ENCODE data around the gene ARHGAP4. TPM values are rescaled to one million over a fixed set of nuclear protein-coding genes. Genes with fewer than 3 reads are reported as not detected.

ARHGAP4 gene
- total RNA-seq, 2 donors from 2014 or later: 56.0 to 65.0 TPM

GRCh38 chrX:153969904-153970356 lies 43.9 kb upstream of the ARHGAP4 start:
- Histone ChIP-seq H3K27me3 (ENCODE audit: control insufficient read depth, insufficient read depth, low read length, poor library complexity, severe bottlenecking) (no peaks in the 10 kb centered on the region), H3K36me3 (ENCODE audit: control insufficient read depth, insufficient read depth, low read length) (peaks cover 13% of the 10 kb centered on the region), H3K4me1 (ENCODE audit: control insufficient read depth, insufficient read depth, low read length) (peaks cover 9% of the 10 kb centered on the region), H3K9ac (ENCODE audit: extremely low read depth, low read length, poor library complexity, severe bottlenecking) (peak overlapping the region; percentile 62), H3K9me3 (ENCODE audit: control insufficient read depth, low read length) (no peaks in the 10 kb centered on the region), H3K4me3 (ENCODE audit: low read length) (peak overlapping the region; percentile 89), H3K27ac (ENCODE audit: low read depth, low read length) (no peak overlapping the region)
- no peaks in the 10 kb centered on the region for H3K27me3 Mint-ChIP-seq (ENCODE audit: insufficient read depth)
- 4% methylated on average over 17 of the region's 26 CpGs; no CpG with 5 or more reads in 1 of the 2 experiments for WGBS, 2 experiments (ENCODE audit: insufficient coverage in 1 of 2, insufficient read length in 1 of 2)
- H3K9me3 Mint-ChIP-seq: no peaks in the 10 kb centered on the region
- H3K36me3 Mint-ChIP-seq (ENCODE audit: low read depth): peaks cover 16% of the 10 kb centered on the region
- DNase-seq: no peak
- peaks cover 47% of the 10 kb centered on the region for H3K4me1 Mint-ChIP-seq
- H3K4me3 Mint-ChIP-seq: peak overlapping the region; percentile 96
- H3K27ac Mint-ChIP-seq: peak overlapping the region; percentile 100
- TF ChIP-seq CTCF (conservative IDR thresholded peaks at IDR 0.05): no peak

GRCh38 chrX:153969125-153969903 lies 43.2 kb upstream of the ARHGAP4 start:
- TF ChIP-seq CTCF (conservative IDR thresholded peaks at IDR 0.05): peak; percentile 34
- H3K9ac ChIP-seq (ENCODE audit: extremely low read depth, low read length, poor library complexity, severe bottlenecking): peak overlapping the region; percentile 62
- Mint-ChIP-seq H3K4me1 (peaks cover 41% of the 10 kb centered on the region), H3K9me3 (no peaks in the 10 kb centered on the region), H3K27ac (peak overlapping the region; percentile 90), H3K27me3 (ENCODE audit: insufficient read depth) (no peaks in the 10 kb centered on the region), H3K36me3 (ENCODE audit: low read depth) (peaks cover 18% of the 10 kb centered on the region), H3K4me3 (peak overlapping the region; percentile 96)
- H3K4me3 ChIP-seq (ENCODE audit: low read length): peak overlapping the region; percentile 89
- no peak for DNase-seq
- H3K9me3 ChIP-seq (ENCODE audit: control insufficient read depth, low read length): no peaks in the 10 kb centered on the region
- H3K36me3 ChIP-seq (ENCODE audit: control insufficient read depth, insufficient read depth, low read length): peaks cover 13% of the 10 kb centered on the region
- no peak overlapping the region for H3K27ac ChIP-seq (ENCODE audit: low read depth, low read length)
- no peaks in the 10 kb centered on the region for H3K27me3 ChIP-seq (ENCODE audit: control insufficient read depth, insufficient read depth, low read length, poor library complexity, severe bottlenecking)
- 7% methylated on average over 25 of the region's 25 CpGs; no CpG with 5 or more reads in 1 of the 2 experiments for WGBS, 2 experiments (ENCODE audit: insufficient coverage in 1 of 2, insufficient read length in 1 of 2)
- peaks cover 9% of the 10 kb centered on the region for H3K4me1 ChIP-seq (ENCODE audit: control insufficient read depth, insufficient read depth, low read length)

- Mint-ChIP-seq H3K4me1 (peaks cover 38% of the 10 kb centered on the region), H3K27me3 (ENCODE audit: insufficient read depth) (no peaks in the 10 kb centered on the region), H3K36me3 (ENCODE audit: low read depth) (peaks cover 23% of the 10 kb centered on the region), H3K4me3 (peak overlapping the region; percentile 96), H3K27ac (peak overlapping the region; percentile 89), H3K9me3 (no peaks in the 10 kb centered on the region)
- H3K36me3 ChIP-seq (ENCODE audit: control insufficient read depth, insufficient read depth, low read length): peaks cover 13% of the 10 kb centered on the region
- peaks cover 9% of the 10 kb centered on the region for H3K4me1 ChIP-seq (ENCODE audit: control insufficient read depth, insufficient read depth, low read length)
- no peaks in the 10 kb centered on the region for H3K27me3 ChIP-seq (ENCODE audit: control insufficient read depth, insufficient read depth, low read length, poor library complexity, severe bottlenecking)
- H3K9me3 ChIP-seq (ENCODE audit: control insufficient read depth, low read length): no peaks in the 10 kb centered on the region
- DNase-seq: no peak
- WGBS, 2 experiments (ENCODE audit: insufficient coverage in 1 of 2, insufficient read length in 1 of 2): 17% methylated on average over 7 of the region's 12 CpGs; no CpG with 5 or more reads in 1 of the 2 experiments
- peak; percentile 31 for TF ChIP-seq CTCF (conservative IDR thresholded peaks at IDR 0.05)
- no peak overlapping the region for H3K27ac ChIP-seq (ENCODE audit: low read depth, low read length)
- H3K9ac ChIP-seq (ENCODE audit: extremely low read depth, low read length, poor library complexity, severe bottlenecking): peak overlapping the region; percentile 62
- peak overlapping the region; percentile 89 for H3K4me3 ChIP-seq (ENCODE audit: low read length)
Measured at GRCh38 chrX:153968754-153969124, 42.7 kb upstream of the ARHGAP4 start.
